Anterior cingulate cortex (tissue), 58 donors: ENCODE data around the gene ASCL2.
"Not testable (repeated sequence)": the region's sequence is repeated elsewhere in the genome, so short reads cannot be mapped to it uniquely, and the experiment has no call there.

Experiments used
- DNase-seq, 58 donors: peaks; one replicate each; lab custom pipeline; 2025; lab: John Stamatoyannopoulos, UW

Gene ASCL2

DNA sequence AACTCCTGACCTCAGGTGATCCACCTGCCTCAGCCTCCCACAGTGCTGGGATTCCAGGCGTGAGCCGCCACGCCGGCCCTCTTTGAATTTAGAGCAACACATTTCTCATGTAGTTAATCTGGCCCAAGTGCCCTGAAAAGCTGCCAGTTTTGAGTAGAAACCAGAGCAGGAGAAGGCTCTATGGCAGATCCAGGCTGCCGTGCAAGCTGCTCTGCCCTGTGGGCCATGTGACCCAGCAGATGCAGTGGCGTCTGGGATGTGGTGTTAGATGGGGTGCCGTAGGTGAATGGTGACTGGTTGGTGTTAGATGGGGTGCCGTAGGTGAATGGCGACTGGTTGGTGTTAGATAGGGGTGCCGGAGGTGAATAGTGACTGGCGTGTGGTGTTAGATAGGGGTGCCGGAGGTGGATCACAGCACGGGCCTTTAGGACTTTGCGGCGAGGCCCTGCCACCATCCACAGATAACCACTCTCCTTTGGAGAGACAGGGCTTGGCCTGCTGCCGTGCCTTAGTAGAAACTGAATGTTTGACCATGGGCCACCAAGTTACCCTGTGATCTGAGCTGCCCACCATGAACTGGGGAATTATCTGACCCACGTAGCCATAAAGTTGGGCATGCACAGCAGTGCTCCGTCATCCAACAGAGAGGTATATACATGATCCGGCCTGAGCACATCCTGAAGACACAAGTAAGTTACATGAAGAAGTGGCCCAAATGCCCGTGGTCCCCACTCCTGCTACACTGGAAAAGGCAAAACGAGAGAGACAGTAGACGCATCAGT is 32.7 kb downstream of the ASCL2 start:
- DNase-seq = no peak

DNA sequence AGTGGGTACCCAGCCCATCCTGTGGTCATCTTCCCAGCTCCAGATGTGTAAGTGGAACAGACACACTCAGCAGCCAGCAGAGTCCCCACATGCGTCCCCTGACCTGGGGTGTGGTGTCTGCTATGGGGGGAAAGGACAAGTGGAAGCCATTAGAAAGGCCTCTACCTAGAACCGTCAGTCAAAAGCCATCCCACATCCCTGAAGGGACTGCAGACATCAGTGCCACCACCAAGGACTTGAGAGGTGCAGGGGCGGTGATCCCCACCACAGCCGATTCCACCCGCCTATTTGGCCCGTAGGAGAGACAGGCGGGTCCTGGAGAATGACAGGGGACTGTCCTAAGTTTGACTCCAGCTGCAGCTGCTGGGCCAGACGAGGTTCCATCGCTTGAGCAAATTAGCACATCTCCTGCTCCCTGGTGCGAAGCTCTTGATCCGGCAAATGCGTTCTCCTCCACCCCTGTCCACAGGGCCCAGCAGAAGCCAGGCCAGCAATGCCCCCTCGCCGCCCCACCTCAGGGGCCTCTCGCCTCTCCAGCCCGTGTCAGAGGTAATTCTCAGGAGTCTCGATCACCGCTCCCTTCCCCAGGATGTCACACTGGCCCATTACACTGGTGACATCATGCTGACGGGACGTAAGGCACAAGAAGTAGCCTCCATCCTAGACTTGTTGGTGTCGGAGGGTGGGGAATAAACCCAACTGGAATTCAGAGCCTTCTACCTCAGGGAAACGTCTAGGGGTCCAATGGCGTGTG is 33.8 kb downstream of the ASCL2 start:
- not testable (repeated sequence) for DNase-seq

DNA sequence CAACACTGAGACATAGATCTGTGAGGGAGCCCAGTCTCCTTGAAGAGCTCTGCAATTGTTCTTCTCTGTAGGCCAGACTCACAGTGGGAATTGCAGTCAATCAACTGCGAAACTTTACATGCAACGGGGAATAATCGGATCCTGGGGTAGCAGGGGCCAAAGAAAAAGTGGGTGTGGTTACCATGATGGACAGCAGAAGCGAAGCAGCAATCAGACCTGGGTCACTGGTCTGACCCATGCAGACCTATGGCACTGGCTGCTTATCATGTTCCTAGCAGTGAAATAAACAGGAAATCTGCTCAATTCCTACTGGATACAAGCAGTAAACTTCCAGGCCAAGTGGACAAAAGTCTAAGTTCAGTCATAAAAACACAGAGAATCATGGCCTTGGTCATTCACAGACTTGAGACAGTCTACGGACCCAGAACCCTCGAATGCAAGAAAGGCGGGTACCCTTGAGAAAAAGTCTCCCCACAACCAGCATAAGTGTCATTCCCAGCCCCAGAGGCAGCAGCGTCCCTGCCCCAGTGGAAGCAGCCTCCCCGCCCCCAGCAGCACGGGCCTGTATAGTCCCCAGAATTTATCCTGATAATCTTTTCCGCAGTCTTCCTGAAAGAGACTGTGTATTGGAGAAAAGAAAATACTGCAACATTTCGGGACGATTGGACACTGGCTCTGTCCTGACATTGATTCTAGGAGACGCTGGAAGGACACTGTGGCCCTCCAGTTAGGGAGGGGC is 34.6 kb downstream of the ASCL2 start:
- DNase-seq = no peak

DNA sequence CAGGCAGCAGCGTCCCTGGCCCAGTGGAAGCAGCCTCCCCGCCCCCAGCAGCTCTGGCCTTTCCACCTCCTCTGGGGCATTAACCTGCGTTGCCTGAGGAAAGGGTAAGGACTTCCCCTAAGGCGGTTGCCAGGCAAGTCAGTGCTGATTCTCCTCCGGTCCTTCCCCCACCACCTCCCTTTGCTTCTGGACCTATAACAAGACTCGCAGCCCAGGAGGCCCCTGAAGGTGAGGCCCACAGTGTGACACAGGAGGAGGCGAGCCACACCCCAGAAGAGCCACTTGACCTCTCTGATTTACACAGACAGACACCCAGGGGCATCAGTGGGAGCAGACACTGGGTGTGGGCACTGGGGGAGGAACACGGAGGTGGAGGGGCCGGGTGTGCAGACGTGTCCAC is 35.4 kb downstream of the ASCL2 start:
- no peak for DNase-seq

DNA sequence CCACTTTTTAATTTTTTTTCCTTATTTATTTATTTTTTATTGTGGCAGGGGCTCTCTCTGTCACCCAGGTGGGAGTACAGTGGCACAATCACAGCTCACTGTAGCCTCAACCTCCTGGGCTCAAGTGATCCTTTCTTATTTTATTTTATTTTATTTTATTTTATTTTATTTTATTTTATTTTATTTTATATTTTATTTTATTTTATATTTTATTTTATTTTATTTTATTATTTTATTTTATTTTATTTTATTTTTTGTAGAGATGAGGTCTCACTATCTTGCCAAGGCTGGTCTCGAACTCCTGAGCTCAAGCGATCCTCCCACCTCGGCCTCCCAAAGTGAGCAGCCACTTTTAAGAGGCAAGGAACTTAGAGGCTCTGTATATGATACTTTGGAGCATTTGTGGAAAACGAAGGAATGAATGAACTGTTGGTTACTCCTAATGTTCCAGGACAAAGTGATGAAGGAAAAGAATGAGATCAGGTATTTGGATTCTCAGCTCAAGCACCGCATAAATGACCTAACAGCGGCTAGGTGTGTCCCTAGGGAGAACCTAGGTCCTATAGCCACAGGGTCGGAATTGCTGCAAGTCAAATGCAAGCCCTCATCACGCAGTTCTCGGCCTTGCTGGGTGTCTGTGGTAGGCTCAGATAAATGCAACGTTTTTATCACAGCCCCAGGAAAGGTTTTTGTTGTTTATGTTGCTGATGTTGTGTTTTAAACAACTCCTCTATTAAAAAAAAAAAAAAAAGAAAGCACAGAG is 36.5 kb downstream of the ASCL2 start:
- DNase-seq = no peak

DNA sequence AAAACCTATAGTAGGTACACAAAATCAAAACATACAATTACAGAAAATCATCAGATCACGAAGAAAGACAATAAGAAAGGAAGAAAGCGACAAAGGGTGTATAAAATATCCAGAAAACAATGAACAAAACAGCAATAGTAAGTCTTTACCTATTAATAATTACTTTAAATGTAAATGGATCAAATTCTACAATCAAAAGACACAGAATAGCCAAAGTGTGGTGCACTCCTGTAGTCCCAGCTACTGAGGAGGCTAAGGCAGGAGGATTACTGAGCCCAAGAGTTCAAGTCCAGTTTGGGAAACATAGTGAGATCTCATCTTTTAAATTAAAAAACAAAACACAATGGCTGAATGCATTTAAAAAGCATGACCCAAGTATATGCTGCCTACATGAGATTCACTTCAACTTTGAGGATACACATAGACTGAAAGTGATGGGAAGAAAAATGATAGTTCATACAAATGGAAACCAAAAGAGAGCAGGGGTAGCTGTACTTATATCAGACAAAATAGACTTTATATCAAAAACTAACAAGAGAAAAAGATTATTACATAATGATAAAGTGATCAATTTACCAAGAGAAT is 40.6 kb downstream of the ASCL2 start:
- no peak for DNase-seq

DNA sequence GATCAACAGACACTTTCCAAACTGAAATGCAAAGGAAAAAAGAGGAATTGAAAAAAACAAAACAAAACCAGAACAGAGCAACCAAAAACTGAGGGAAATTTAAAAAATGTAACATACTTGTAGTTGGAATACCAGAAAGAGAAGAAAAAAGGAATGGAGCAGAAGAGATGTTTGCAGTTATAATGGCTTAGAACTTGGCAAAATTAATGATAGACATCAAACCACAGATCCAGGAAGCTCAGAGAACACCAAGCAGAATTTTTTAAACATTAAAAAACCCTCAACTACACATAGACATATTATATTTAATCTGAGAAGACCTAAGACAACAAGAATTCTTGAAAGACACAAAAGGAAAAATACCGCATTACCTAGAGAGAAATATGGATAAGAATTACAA is 46.1 kb downstream of the ASCL2 start:
- DNase-seq = no peak

DNA sequence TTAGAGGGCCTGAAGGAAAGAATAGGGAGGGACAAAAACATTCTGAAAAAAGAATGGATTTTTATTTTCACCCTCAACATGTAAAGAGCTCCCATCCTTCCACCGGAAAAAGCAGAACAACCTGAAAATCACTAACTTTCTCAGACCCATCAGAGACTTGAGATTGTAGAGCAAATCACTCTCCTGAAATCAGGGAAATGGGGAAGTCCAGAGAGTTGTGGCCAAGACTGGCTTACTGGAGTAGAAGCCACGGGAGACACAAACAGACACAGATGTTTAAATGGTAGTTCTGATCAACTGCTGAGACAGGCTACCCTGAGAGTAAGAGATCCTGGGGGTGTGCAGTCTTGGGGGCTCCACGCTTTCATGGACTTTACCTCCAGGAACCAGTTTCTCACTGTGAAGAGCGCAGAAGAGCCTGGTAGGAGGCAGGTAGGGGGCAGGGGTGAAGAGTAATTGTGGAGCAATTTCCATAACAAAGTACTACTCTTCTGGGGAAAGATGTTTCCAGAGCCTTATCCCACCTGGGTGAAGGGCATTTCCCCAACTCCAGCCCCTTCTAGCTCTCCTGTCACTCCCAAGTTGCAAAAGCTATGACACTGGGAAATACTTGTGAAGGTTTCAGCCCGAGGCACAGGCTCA is 47.1 kb downstream of the ASCL2 start:
- DNase-seq = no peak

DNA sequence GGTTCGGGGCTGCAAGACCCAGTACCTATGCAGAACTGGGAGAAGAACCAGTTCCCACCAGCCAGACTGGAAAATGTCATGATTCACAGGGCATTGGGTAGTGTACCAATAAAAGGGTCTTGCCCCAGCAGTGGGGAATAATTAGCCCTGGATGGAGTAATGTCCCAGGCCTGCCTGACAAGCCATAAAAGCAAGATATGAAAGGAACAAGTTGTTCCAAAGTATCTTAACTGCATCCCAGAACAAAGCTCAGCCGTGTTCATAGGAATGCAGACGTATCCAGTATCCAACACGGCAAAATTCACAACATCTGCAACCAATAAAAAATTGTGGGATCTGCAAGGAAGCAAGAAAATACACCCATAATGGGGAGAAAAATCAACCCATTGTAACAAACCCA is 47.9 kb downstream of the ASCL2 start:
- no peak for DNase-seq

DNA sequence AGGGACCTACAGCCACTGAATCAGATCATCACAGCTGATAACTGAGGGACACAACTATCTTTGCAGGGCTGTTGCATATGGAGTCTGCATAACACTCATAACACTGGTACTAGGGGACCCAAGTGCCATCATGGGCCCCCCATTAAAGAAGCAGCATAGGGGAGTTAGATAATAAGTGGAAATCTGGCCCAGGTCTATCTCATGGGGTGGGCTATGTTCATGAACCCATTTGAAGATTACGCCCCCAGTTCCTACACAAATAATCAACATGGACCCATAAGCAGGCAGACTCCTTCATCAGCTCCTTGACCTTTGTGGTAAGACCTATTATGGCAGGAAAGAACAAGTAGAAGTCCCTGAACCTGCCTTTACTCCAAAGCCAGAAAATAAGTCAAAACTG is 48.8 kb downstream of the ASCL2 start:
- no peak for DNase-seq

DNA sequence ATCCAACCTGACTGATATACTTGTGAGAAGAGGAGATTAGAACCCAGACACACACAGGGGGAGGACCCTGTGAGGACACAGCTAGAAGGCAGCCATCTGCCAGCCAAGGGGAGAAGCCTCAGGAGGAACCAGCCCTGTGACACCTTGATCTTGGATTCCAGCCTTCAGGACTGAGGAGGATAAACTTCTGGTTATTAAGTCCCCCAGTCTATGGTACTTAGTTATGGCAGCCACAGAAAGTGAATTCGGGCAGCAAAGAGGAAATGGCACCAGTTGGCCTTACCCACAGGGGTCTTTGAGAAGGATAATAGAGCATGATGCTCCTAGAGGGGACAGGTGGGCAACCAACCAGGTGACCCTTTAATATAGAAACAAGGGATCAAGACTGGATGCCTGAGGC is 49.4 kb downstream of the ASCL2 start:
- DNase-seq = no peak

DNA sequence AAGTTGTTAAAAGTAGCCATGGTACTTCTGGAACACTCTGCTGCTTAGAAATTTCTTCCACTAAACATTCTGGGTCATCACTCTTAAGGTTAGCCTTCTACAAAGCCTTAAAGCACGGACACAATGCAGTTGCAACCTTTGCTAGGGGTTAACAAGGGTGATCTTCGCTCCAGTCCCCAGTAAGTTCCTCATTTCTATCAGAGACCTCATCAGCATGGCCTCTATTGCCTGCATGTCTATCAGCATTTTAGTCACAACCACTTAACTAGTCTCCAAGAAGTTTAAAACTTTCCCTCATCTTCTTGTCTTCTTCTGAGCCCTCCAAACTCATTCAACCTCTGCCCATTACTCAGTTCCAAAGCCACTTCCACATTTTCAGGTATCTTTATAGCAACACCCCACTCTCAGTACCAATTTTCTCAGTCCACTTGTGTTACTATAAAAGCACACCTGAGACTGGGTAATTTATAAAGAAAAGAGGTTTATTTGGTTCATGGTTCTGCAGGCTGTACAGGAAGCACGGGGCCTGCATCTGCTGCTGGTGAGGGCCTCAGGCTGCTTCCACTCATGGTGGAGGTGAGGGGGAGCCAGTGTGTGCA is 50.1 kb downstream of the ASCL2 start:
- DNase-seq = no peak

DNA sequence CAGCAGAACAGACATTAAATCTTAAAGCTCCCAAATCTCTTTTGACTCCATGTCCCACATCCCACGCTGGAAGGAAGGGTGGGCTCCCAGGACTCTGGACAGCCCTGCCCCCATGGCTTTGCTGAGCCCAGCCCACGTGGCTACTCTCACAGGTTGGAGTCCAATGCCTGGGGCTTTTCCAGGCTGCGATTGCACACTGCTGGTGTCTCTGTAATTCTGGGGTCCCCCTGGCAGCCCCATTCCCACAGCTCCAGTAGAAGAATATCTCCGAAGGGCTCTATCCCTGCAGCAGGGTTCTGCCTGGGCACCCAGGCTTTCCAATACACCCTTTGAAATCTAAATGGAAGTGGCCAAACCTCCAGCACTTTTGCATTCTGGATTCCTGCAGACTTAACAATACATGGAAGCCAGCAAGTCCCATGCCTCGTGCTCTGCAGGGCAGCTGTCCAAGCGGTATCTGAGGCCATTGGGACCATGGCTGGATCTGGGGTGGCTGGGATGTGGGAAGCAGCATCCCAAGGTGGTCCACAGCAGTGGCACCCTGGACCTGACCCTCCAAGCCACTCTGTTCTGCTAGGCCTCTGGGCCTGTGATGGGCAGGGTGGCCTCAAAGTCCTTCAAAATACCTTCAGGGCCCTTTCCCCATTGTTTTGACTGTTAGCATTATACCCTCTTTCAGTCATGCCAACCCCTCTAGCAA is 50.9 kb downstream of the ASCL2 start:
- no peak for DNase-seq
